HCT116 (cell line): ENCODE data around the gene NET1. TPM values are rescaled to one million over a fixed set of nuclear protein-coding genes. Genes with fewer than 3 reads are reported as not detected.

Experiments used
- ATAC-seq: fragments of 200-7000 bp; cut with Tn5 transposase; 2 replicates; pipeline ENCODE4 v1.9.1; 2020; ENCODE audit warnings: mild to moderate bottlenecking, moderate library complexity
- BruUV-seq: library from RNA; stranded (reverse); fragments of 400-500 nt; replicated peaks from 2 replicates; lab custom pipeline; 2021; lab: Mats Ljungman, UMichigan
- CTCF ChIA-PET: fragments of 300-600 bp; sonication (Branson Sonifier 250); formaldehyde crosslinking; loops from one replicate; lab custom pipeline; 2021; ENCODE audit warnings: antibody characterized with exemption; lab: Charles Lee
- POLR2A ChIA-PET: fragments of 300-600, 350-600 bp; sonication (Branson Sonifier 250); formaldehyde crosslinking; loops from one replicate; lab custom pipeline; 2021; ENCODE audit warnings: antibody characterized with exemption; lab: Charles Lee
- RAD21 ChIA-PET, 2 experiments: fragments of 300-600 bp; sonication (Branson Sonifier 250); formaldehyde crosslinking; loops; one replicate each; lab custom pipeline; 2023; ENCODE audit warnings: low total read pairs in 2 of 2; ENCODE audit not compliant: uncharacterized antibody in 2 of 2, unreplicated experiment in 2 of 2, low non-redundant PET in 1 of 2; lab: Charles Lee
- DNase-seq: peaks from one replicate; pipeline ENCODE4 v3.0.0-alpha.2; 2010; ENCODE audit warnings: low read depth, low spot score
- H2AFZ ChIP-seq: fragments of 200-600 bp; shearing (Covaris generic), sonication (generic); 2 replicates; pipeline ENCODE4 v1.6.1; 2017; ENCODE audit warnings: low read depth, mixed run types, mixed read lengths, antibody characterized with exemption, low read length; ENCODE audit not compliant: poor library complexity, severe bottlenecking
- H3K27ac ChIP-seq: 2 replicates; pipeline ENCODE4 v1.5.1; 2012; ENCODE audit warnings: low read depth, low read length
- H3K27me3 ChIP-seq: fragments of 200-600 bp; sonication (generic); 2 replicates; pipeline ENCODE4 v1.6.1; 2016; ENCODE audit warnings: mixed run types, low read length, mixed read lengths; ENCODE audit not compliant: insufficient read depth
- H3K36me3 ChIP-seq, 2 experiments: fragments of 200-500 bp in 1 of 2; fragments of 200-600 bp in 1 of 2; sonication (Bioruptor generic) in 1 of 2; sonication (generic) in 1 of 2; 2 replicates each; pipeline versions ENCODE4 v1.5.1 to v1.6.1; 2014 to 2016; ENCODE audit warnings: low read length in 2 of 2, inconsistent platforms in 1 of 2, mixed read lengths in 1 of 2, mixed run types in 1 of 2; ENCODE audit not compliant: insufficient read depth in 2 of 2, control insufficient read depth in 1 of 2
- H3K4me1 ChIP-seq, 2 experiments: fragments of 200-600 bp in 1 of 2; sonication (generic) in 1 of 2; 2 replicates each; pipeline versions ENCODE4 v1.5.1 to v1.6.1; 2012 to 2017; ENCODE audit warnings: low read length in 2 of 2, inconsistent platforms in 1 of 2, mild to moderate bottlenecking in 1 of 2, mixed read lengths in 1 of 2, mixed run types in 1 of 2, moderate library complexity in 1 of 2; ENCODE audit not compliant: insufficient read depth in 2 of 2, control insufficient read depth in 1 of 2
- H3K4me2 ChIP-seq: fragments of 200-600 bp; sonication (generic); 2 replicates; pipeline ENCODE4 v1.6.1; 2017; ENCODE audit warnings: mixed run types, low read length, mixed read lengths
- H3K4me3 ChIP-seq, 2 experiments: fragments of 200-600 bp in 1 of 2; sonication (generic) in 1 of 2; replicated peaks in 1 of 2; 2 replicates each; pipeline ENCODE4 v1.5.1; 2011 to 2016; ENCODE audit warnings: low read length in 2 of 2, control low read depth in 1 of 2, low read depth in 1 of 2, mild to moderate bottlenecking in 1 of 2, mixed read lengths in 1 of 2, mixed run types in 1 of 2
- H3K79me2 ChIP-seq: fragments of 200-600 bp; sonication (generic); 2 replicates; pipeline ENCODE4 v1.6.1; 2017; ENCODE audit warnings: mild to moderate bottlenecking, mixed run types, low read length, moderate library complexity, mixed read lengths; ENCODE audit not compliant: insufficient read depth
- H3K9ac ChIP-seq: fragments of 200-600 bp; sonication (generic); 2 replicates; pipeline ENCODE4 v1.6.1; 2016; ENCODE audit warnings: low read length, mixed read lengths
- H3K9me2 ChIP-seq: fragments of 200-600 bp; sonication (generic), shearing (Covaris generic); 2 replicates; pipeline ENCODE4 v1.6.1; 2017; ENCODE audit warnings: mixed run types, mild to moderate bottlenecking, moderate library complexity; ENCODE audit not compliant: insufficient read depth
- H3K9me3 ChIP-seq, 2 experiments: fragments of 200-500 bp in 1 of 2; fragments of 200-600 bp in 1 of 2; sonication (Bioruptor generic) in 1 of 2; sonication (generic) in 1 of 2; 2 replicates each; pipeline ENCODE4 v1.6.1; 2014 to 2017; ENCODE audit warnings: low read length in 2 of 2, mixed read lengths in 2 of 2, inconsistent platforms in 1 of 2, low read depth in 1 of 2, mild to moderate bottlenecking in 1 of 2, mixed run types in 1 of 2, moderate library complexity in 1 of 2; ENCODE audit not compliant: control insufficient read depth in 1 of 2, insufficient read depth in 1 of 2
- H4K20me1 ChIP-seq: fragments of 200-600 bp; sonication (generic), shearing (Covaris generic); 2 replicates; pipeline ENCODE4 v1.6.1; 2017; ENCODE audit warnings: mixed run types, mild to moderate bottlenecking, moderate library complexity; ENCODE audit not compliant: insufficient read depth
- CBX3 ChIP-seq: IDR thresholded peaks from 2 replicates; pipeline ENCODE4 v1.6.1; 2012; ENCODE audit warnings: low read depth
- EGR1 ChIP-seq: IDR thresholded peaks from 2 replicates; pipeline ENCODE4 v1.6.1; 2012; ENCODE audit warnings: low read depth
- ELF1 ChIP-seq: IDR thresholded peaks from 2 replicates; pipeline ENCODE4 v1.6.1; 2012; ENCODE audit warnings: low read depth, borderline replicate concordance
- EZH2 ChIP-seq: fragments of 200-600 bp; sonication (generic); IDR thresholded peaks from 2 replicates; pipeline ENCODE4 v1.6.1; 2017; ENCODE audit warnings: antibody characterized with exemption, mixed run types
- EZH2phosphoT487 ChIP-seq: fragments of 200-600 bp; IDR thresholded peaks from 2 replicates; pipeline ENCODE4 v1.6.1; 2018; ENCODE audit warnings: antibody characterized with exemption, borderline replicate concordance
- RAD21 ChIP-seq: IDR thresholded peaks from 2 replicates; pipeline ENCODE4 v1.6.1; 2012; ENCODE audit warnings: low read depth, mild to moderate bottlenecking
- SIN3A ChIP-seq: IDR thresholded peaks from 2 replicates; pipeline ENCODE4 v1.6.1; 2012; ENCODE audit warnings: low read depth
- SRF ChIP-seq: IDR thresholded peaks from 2 replicates; pipeline ENCODE4 v1.6.1; 2012; ENCODE audit warnings: low read depth
- YY1 ChIP-seq: IDR thresholded peaks from 2 replicates; pipeline ENCODE4 v1.6.1; 2011; ENCODE audit warnings: low read length, low read depth, moderate library complexity, mild to moderate bottlenecking; ENCODE audit not compliant: insufficient replicate concordance; ENCODE audit errors: extremely low read depth
- ZNF274 ChIP-seq: fragments of 200-500 bp; sonication (Bioruptor generic); IDR thresholded peaks from 2 replicates; pipeline ENCODE4 v1.6.1; 2014; ENCODE audit warnings: mild to moderate bottlenecking, low read depth, low read length, inconsistent platforms
- intact Hi-C: fragments of 100-400 bp; cut with micrococcal nuclease; formaldehyde crosslinking; loops from 2 replicates; pipeline ENCODE4 v1.10.0; 2022
- total RNA-seq: library from RNA; stranded (reverse); gene quantifications from one replicate; pipeline ENCODE4 v1.2.1, GENCODE V29; 2021; ENCODE audit not compliant: unreplicated experiment
- TF ChIP-seq, protein P1 (sequence below): IDR thresholded peaks from 2 replicates; pipeline ENCODE4 v1.6.1; 2012
- TF ChIP-seq, protein P2 (sequence below): IDR thresholded peaks from 2 replicates; pipeline ENCODE4 v1.6.1; 2012; ENCODE audit warnings: low read depth
- TF ChIP-seq, protein P3 (sequence below), 3 experiments: fragments of 200-600 bp in 1 of 3; sonication (generic) in 1 of 3; IDR thresholded peaks in 2 of 3; conservative IDR thresholded peaks in 1 of 3; 2 replicates each; pipeline ENCODE4 v1.5.1; 2012 to 2017; ENCODE audit warnings: low read depth in 2 of 3, low read length in 2 of 3, antibody characterized with exemption in 1 of 3, borderline replicate concordance in 1 of 3, control low read depth in 1 of 3, mild to moderate bottlenecking in 1 of 3, mixed read lengths in 1 of 3, mixed run types in 1 of 3, moderate library complexity in 1 of 3; ENCODE audit not compliant: insufficient read depth in 1 of 3
- TF ChIP-seq, protein P4 (sequence below): IDR thresholded peaks from 2 replicates; pipeline ENCODE4 v1.6.1; 2012

The NET1 gene
- total RNA-seq, 1 experiment from 2014 or later, result 51.2 TPM

DNA sequence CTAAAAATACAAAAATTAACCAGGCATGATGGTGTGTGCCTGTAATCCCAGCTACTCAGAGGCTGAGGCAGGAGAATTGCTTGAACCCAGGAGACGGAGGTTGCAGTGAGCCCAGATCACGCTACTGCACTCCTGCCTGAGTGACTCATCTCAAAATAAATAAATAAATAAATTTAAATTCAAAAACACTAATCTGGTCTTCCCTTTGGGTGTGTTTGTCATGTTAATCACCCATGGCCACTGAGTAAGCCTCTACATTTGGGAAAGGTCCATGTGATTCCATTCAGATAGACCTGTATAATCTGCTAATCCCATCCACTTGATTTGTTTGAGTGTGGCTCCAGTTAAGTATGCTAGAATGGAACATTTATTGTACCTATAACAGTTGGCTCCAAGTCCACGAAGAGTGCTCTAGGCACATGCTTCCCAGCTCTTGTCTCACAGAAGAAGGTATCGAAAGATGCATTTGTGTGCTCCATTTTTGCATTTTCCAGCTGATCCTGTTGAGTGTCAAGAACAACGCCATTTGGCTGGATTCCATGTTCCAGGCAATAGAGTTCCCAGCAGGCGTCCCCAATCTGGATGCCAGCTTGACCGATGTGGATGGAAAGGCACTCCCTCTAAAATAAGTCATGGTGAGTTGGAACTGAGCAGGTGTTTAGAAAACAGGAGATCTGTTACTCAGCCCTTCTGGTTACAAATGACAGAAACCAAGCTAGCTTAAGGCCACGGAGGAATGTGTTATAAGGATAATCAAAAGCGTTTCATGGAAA lies 11.7 kb upstream of the NET1 start:
- Histone ChIP-seq H3K79me2 (no peaks in the 10 kb centered on the region), H3K4me3 (no peak overlapping the region), H3K9me2 (no peaks in the 10 kb centered on the region), H2AFZ (no peak overlapping the region), H3K4me2 (no peak overlapping the region), H3K36me3 (no peaks in the 10 kb centered on the region), H4K20me1 (no peaks in the 10 kb centered on the region), H3K9ac (no peak overlapping the region), H3K9me3 (no peaks in the 10 kb centered on the region), H3K27me3 (no peaks in the 10 kb centered on the region), H3K27ac (no peak overlapping the region)
- DNase-seq (no peak), ATAC-seq (no peak)
- POLR2A ChIA-PET, result no interaction called here
- CTCF ChIA-PET, result interaction anchor here (0.6 kb wide), 1 partner anchor 34 kb away, joined by 3 read pairs; no protein-coding TSS in a partner anchor
- intact Hi-C loops, result no loop called here
- RAD21 ChIA-PET, result no interaction called here
- no TSS peak for BruUV-seq
- no peak for TF ChIP-seq RAD21
- no peak for TF ChIP-seq EZH2phosphoT487
- TF ChIP-seq, protein P1, sequence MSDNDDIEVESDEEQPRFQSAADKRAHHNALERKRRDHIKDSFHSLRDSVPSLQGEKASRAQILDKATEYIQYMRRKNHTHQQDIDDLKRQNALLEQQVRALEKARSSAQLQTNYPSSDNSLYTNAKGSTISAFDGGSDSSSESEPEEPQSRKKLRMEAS, result no peak
- TF ChIP-seq EGR1, result no peak
- TF ChIP-seq ZNF274, result no peak
- TF ChIP-seq, protein P2, sequence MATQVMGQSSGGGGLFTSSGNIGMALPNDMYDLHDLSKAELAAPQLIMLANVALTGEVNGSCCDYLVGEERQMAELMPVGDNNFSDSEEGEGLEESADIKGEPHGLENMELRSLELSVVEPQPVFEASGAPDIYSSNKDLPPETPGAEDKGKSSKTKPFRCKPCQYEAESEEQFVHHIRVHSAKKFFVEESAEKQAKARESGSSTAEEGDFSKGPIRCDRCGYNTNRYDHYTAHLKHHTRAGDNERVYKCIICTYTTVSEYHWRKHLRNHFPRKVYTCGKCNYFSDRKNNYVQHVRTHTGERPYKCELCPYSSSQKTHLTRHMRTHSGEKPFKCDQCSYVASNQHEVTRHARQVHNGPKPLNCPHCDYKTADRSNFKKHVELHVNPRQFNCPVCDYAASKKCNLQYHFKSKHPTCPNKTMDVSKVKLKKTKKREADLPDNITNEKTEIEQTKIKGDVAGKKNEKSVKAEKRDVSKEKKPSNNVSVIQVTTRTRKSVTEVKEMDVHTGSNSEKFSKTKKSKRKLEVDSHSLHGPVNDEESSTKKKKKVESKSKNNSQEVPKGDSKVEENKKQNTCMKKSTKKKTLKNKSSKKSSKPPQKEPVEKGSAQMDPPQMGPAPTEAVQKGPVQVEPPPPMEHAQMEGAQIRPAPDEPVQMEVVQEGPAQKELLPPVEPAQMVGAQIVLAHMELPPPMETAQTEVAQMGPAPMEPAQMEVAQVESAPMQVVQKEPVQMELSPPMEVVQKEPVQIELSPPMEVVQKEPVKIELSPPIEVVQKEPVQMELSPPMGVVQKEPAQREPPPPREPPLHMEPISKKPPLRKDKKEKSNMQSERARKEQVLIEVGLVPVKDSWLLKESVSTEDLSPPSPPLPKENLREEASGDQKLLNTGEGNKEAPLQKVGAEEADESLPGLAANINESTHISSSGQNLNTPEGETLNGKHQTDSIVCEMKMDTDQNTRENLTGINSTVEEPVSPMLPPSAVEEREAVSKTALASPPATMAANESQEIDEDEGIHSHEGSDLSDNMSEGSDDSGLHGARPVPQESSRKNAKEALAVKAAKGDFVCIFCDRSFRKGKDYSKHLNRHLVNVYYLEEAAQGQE, result no peak
- no peak for TF ChIP-seq SRF
- TF ChIP-seq, protein P3, sequence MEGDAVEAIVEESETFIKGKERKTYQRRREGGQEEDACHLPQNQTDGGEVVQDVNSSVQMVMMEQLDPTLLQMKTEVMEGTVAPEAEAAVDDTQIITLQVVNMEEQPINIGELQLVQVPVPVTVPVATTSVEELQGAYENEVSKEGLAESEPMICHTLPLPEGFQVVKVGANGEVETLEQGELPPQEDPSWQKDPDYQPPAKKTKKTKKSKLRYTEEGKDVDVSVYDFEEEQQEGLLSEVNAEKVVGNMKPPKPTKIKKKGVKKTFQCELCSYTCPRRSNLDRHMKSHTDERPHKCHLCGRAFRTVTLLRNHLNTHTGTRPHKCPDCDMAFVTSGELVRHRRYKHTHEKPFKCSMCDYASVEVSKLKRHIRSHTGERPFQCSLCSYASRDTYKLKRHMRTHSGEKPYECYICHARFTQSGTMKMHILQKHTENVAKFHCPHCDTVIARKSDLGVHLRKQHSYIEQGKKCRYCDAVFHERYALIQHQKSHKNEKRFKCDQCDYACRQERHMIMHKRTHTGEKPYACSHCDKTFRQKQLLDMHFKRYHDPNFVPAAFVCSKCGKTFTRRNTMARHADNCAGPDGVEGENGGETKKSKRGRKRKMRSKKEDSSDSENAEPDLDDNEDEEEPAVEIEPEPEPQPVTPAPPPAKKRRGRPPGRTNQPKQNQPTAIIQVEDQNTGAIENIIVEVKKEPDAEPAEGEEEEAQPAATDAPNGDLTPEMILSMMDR (IDR thresholded peaks at IDR 0.05 in 2 of 3, conservative IDR thresholded peaks at IDR 0.05 in 1 of 3; ENCODE audit: borderline replicate concordance in 1 of 3, insufficient read depth in 1 of 3, low read depth in 2 of 3, low read length in 2 of 3), result no peak
- TF ChIP-seq YY1, result no peak
- TF ChIP-seq SIN3A, result no peak
- TF ChIP-seq EZH2, result no peak
- TF ChIP-seq ELF1, result no peak
- no peak for TF ChIP-seq CBX3
- TF ChIP-seq, protein P4, sequence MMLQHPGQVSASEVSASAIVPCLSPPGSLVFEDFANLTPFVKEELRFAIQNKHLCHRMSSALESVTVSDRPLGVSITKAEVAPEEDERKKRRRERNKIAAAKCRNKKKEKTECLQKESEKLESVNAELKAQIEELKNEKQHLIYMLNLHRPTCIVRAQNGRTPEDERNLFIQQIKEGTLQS, result no peak
- TF ChIP-seq, all 23 proteins: peak for 0
- no peaks in the 10 kb centered on the region; a peak in 1 of 4 replicates for H3K4me1 ChIP-seq
